Measurements from ENCODE around the gene SORCS2.

DNA sequence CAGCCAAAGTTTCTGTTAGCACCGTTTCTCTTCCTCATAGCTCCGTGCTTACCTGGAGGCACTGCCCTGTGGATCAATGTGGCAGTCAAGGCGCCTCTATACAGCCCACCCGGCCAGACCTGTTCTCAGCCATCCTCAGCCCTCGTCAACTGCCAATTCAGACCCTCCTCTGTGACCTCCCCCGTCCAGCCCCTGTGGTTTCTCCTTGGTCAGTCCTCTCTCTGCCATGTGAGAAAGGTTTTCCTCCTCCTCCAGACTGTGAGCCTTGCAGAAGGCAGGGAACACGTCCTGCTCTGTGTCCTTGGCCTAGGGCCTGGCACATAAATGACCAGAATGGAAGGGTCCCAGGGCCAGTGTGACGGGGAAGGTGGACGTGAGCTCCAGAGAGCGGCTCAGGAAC lies 417.0 kb downstream of the SORCS2 start:
- TF ChIP-seq, protein P1, sequence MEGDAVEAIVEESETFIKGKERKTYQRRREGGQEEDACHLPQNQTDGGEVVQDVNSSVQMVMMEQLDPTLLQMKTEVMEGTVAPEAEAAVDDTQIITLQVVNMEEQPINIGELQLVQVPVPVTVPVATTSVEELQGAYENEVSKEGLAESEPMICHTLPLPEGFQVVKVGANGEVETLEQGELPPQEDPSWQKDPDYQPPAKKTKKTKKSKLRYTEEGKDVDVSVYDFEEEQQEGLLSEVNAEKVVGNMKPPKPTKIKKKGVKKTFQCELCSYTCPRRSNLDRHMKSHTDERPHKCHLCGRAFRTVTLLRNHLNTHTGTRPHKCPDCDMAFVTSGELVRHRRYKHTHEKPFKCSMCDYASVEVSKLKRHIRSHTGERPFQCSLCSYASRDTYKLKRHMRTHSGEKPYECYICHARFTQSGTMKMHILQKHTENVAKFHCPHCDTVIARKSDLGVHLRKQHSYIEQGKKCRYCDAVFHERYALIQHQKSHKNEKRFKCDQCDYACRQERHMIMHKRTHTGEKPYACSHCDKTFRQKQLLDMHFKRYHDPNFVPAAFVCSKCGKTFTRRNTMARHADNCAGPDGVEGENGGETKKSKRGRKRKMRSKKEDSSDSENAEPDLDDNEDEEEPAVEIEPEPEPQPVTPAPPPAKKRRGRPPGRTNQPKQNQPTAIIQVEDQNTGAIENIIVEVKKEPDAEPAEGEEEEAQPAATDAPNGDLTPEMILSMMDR (IDR thresholded peaks at IDR 0.05 in 4 of 5, conservative IDR thresholded peaks at IDR 0.05 in 1 of 5), result no peak
- TF ChIP-seq POLR2A (IDR thresholded peaks at IDR 0.05), result no peak

Data from gastrocnemius medialis (tissue), 4 donors.